Measurements from ENCODE around the gene CCM2.
"Not testable (repeated sequence)": the region's sequence is repeated elsewhere in the genome, so short reads cannot be mapped to it uniquely, and the experiment has no call there.

CCM2 gene

DNA sequence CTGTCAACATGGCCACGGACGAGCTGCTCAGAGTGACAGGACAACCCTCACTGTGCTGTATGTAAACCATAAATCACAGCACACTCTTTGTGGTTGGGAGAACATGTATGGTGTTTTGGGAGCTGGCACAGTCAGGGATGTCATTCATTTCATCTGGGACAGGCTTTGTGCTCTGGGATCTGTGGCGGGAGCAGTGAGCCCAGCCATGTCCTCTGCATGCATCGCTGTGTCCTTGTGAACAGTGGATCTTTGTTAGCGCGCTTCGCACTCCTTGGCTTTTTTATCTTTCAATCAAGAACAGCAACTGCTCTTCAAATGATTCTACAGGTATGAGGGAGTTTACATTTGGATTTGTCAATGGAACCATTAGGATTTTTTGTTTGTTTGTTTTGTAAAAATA, 7.1 kb downstream of the CCM2 start:
- DNase-seq: no peak

DNA sequence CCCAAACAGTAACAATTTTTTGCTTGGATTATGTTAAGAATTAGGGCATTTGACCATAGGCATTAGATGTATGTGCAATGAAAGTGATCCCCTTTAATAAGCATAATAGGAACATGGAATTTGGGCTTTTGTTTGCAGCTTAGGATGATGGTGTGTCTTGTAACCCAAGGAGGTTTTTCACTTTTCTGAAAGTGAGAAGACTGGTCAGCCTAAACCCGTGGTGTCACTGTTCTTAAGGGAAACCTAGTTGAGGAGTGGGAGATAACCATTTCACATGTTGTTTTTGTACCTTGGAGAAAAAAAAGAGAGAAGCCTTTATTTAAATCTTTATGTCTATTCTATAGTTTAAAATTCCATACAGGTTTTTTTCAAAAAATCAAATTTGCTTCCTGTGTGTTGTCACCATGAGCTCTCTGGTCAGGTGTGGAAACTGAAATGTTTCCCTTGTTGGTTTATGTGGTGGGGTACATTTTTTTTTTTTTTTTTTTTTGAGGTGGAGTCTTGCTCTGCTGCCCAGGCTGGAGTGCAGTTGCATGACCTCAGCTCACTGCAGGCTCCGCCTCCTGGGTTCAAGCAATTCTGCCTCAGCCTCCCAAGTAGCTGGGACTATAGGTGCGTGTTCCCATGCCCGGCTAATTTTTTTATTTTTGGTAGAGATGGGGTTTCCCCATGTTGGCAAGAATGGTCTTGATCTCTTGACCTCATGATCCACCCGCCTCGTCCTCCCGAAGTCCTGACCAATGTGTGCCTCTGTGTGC, 7.7 kb downstream of the CCM2 start:
- no peak for DNase-seq

DNA sequence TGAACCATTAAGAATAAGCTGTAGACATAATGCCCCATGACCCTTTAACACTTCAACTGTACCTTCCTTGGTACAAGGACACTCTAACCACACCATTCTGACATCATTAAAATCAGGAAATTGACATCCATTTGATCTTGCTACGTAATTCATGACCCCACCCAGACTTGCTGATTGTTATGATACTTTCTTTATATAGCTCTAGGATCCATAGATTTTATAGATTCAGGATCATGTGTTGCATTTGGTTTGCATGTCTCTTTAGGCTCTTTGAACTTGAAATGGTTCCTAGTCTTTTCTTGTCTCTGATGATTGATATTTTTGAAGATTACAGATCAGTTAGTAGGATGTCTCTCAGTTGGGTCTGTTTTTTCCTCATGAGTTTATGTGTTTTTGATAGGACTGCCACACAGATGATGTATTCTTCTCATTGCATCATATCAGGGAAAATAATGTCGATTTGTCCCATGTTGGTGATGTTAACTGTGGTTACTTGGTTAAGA, 13.5 kb downstream of the CCM2 start:
- no peak for DNase-seq

DNA sequence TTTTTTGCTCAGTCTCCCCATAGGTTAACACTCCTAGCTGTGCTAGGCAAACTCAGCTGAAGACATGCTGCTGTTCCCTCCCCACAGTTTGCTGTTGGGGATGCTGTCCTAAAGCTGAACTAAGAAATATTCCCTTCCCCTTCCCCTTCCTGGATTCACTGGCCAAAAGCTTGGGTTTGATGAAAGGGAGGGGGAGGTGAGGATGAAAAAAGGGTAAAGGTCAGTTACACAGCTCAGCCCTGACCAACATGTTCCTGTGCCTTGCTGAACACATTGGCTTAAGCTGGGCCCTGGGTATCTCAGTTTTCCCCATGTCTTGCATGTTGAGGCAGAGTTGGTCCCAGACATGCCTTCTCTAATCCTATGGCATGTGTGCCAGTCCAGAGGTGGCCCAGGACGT, 15.3 kb downstream of the CCM2 start:
- no peak for DNase-seq

DNA sequence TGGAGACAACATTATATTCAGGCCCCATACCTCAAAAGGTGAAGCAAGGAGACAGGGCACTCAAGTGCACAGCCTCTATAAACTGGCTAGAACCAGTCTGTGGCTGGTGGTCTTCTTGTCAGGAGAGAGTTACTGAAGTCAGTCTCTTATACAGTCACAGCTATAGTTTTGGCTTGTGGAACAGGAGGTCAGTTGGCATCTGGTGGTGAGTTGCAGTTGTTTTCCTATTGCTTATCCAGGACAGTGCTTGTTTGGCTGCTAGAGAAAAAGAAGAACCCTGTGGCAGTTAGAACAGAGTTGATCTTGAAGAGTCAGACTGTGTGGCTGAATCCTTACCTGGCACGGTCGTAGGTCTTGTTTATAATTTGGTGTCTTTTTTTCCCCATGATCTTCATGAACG, 17.3 kb downstream of the CCM2 start:
- DNase-seq: no peak

DNA sequence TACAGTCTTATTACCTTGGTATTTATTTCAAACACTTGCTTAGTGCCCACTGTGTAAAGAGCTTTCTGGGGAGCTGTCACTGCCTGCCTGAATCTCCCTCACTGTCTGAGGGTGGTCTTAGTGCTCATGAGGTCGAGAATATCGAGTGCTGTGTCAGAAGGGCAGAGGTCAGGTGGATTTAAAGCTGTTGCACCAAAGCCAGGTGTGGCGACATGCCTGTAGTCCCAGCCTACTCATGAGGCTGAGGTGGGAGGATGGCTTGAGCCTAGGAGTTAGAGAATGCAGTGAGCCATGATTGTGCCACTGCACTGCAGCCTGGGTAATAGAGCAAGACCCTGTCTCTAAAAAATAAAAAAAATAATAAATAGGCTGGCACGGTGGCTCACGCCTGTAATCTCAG, 20.9 kb downstream of the CCM2 start:
- DNase-seq: no peak

DNA sequence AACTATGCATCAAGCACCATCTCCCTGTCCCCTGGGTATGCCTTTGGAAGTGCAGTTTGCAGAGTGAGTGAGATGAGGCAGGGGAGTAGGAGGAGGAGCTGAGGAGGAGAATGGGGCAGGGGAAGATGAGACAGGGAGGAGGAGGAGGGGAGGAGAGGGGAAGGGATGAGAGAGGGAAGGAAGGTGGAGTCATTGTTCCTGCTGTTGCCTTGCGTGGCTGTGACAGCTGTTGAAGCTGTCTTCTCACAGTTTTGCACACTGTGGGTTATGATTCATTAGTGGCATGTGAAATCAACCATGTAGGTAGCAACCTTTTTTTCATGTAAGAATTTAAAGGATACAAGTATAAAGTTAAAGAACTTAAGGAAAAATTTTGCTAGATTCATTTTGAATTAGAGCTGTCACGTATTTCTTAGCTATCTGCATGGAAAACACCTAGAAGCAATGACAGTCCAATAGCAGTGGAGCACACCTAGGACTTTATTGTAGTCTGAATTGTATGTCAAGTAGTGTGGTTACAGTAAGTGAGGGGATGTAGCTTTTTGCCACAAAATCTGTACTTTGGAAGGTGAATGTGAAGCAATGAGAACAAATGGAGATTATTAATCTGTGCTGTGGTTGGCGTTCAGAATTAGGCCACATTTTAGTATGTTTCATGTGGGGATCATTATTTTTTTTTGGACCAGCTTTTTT, 21.7 kb downstream of the CCM2 start:
- no peak for DNase-seq

DNA sequence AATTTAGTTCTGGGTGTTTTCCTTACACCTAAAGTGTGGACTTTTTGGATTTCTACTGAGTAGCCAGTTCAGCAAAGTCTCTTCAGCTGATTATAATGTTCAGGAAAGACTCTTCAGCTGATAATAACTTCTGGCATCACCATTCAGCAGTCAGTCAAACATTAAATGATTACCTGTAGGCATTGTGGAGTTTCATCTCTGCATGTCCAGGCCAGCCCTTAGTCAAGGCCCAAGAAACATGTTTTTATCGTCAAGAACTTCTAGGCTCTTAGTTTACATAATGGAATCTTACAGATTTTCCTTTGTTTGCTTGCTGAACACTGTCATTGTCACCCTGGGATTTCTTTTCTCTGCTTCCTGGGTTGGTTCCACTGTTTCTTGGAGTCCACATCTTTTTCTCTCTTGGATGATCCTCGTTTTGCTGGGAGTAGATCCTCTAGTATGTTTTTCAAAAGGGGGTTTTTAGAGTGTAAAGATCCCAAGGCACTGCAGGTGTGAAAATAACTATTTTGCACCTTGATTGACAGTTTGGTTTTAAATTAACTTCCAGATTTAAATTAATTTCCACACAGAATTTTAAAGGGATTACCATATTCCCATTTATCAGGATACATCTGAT, 24.2 kb downstream of the CCM2 start:
- DNase-seq: no peak

DNA sequence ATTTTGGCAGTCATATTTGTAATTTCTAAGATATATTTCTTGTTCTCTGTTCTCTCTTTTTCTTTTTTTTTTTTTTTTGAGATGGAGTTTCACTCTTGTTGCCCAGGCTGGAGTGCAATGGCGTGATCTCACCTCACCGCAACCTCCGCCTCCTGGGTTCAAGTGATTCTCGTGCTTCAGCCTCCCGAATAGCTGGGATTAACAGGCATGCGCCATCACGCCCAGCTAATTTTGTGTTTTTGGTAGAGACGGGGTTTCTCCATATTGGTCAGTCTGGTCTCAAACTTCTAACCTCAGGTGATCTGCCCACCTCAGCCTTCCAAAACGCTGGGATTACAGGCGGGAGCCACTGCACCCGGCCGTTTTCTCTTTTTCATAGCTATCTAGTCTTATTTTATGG, 25.5 kb downstream of the CCM2 start:
- not testable (repeated sequence) for DNase-seq

DNA sequence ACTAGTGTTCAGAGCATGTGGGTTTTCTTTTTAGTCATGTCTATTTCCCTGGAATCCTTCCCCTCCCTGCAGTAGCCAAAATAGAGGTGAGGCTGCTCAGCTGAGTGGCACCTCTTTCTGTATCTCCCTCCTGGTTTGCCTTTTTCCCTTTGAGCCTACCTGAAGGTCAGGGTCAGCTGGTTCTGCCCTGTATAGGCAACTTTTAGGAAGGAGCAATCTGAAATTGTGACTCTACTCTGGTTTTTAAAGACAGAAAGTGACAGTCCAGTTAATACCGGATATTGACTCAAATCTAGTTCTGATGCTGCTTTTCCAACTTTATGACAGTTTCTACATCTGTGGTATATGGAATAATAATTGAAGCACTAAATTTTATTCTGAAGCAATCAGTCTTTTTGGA, 26.0 kb downstream of the CCM2 start:
- DNase-seq: no peak

DNA sequence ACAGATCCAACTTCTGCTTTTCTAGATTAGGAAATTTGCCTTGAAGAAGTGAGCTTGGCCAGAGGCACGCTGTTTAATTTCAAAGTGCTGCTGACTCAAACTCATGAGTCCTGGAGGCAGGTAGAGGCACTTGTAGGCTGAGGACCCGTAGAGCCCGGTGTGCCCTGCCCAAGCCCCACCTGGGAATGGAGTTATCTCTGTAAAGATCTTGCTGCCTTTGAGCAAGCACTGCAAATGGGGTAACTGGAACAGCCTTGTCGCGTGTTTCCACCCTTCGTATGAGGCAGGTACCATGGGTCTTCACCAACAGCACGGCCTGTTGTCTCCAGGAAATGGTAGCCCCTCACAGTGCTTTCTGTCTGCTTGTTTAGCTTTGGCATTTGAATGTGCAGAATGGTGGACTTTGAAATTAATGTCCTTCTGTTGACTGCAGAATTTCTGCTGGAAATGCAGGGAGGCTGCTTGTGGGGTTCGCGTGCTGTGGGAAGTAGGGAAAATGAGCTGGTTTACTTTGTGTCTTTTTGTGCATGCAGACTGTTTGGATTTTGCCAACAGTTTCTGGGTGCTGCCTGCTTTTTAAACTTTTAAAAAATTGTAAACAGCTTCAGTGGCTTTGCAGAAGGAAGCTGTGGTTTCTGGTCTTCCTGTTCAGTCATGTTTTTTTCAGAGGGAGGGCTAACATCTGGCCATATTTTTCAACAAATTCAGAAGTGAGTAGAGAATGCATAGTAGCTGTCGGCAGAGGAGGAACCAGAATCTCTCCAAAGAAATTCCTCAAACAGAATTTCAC, 27.2 kb downstream of the CCM2 start:
- peak; percentile 60 to 67 for DNase-seq

DNA sequence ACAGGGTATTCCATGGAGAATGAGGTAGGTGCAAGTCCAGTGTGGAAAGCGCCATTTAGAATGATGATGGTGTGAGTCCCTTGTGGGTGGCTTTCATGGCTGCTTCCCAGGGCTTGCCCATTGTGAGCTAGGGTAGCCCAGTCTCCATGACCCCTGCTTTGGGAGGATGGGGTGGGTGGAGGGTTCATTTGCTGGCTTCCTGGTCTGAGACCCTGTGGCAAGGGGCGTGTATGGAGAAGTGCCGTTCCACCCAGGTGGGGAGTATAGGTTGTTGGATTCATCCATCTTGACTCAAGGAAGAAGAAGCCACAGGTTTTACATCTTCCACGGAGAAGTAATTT, 27.7 kb downstream of the CCM2 start:
- no peak for DNase-seq

DNA sequence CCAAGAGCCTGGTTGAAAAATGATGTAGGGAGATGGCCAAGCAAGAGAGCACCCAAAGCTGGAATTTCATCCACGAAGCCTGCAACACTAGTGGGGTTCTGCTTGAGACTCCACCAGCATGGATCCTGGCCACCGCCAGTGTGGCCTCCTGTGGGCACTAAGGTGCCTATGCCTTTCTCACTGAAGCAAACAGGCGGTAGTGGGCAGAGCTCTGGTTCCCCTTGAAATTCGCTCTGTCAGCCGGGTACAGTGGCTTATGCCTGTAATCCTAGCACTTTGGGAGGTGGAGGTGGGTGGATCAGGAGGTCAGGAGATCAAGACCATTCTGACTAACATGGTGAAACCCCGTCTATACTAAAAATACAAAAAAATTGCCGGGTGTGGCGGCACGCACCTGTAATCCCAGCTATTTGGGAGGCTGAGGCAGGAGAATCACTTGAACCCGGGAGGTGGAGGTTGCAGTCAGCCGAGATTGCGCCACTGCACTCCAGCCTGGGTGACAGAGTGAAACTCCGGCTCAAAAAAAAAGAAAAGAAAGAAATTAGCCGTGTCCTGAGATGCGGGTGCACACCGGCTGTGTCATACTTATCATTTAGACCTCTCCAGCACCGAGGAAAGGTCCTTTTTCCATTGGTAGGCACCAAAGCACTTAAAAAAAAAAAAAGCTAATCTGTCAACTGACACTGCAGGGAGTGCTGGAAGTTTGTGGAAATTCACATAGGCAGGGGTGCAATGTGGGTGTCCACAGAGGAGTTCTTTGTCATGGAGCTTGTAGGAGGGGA, 28.3 kb downstream of the CCM2 start:
- peak in 1 of 2 donors; percentile 33 for DNase-seq

DNA sequence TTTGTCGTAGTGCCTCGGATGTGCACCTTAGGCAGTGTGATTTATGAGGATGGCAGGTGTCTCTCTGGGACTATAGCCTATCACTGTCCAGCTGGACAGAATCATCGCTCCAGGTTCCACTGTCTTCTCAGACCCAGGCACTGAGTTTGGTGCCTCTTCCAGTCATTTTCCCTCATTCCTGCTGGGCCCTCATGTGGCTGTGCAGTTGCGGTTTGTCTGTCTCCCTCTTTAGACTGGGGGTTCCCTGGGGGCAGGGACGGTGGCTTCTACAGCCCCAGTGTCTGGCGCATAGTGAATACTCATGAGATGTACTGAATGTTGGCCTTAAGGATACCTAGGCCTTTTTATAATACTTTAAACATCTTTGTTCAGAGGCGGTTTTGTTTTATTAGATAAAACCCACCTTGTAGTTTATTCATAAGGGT, 28.9 kb downstream of the CCM2 start:
- DNase-seq: no peak

DNA sequence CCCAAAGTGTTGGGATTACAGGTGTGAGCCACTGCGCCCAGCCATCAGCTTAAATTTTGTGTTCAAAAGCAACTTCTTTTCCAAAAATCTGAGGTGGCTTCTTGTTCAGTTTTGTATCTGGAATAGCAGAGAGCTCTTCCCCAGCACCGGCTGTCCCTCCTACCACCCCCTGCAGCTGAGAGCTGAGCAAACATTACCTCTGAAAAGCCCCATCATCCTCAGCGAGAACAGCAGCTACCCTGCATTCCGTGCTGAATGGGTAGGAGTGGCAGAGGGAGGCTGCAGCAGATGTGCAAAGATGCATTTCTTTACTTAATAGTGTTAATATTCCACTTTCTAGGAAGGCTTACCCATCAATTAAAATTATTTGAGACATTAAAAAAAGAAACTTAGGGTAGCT, 31.8 kb downstream of the CCM2 start:
- DNase-seq: no peak

DNA sequence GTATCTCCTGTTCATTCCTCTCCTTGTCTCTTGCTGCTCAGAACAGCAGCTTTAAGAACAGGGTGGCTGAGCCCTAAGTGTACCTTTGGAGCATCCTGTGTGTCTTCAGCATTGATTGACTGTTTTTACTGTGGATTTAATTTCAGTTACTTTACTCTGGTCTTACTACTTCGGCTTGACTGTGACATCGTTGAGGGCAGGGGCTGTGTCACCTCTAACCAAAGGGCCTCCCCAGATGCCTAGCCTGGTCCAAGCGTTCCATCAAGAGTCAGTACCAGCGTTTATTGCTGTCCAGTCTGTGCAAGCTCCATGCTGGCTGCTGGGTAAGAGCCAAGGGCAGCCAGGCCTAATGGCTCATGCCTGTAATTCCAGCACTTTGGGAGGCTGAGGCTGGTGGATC, 32.4 kb downstream of the CCM2 start:
- no peak for DNase-seq

DNA sequence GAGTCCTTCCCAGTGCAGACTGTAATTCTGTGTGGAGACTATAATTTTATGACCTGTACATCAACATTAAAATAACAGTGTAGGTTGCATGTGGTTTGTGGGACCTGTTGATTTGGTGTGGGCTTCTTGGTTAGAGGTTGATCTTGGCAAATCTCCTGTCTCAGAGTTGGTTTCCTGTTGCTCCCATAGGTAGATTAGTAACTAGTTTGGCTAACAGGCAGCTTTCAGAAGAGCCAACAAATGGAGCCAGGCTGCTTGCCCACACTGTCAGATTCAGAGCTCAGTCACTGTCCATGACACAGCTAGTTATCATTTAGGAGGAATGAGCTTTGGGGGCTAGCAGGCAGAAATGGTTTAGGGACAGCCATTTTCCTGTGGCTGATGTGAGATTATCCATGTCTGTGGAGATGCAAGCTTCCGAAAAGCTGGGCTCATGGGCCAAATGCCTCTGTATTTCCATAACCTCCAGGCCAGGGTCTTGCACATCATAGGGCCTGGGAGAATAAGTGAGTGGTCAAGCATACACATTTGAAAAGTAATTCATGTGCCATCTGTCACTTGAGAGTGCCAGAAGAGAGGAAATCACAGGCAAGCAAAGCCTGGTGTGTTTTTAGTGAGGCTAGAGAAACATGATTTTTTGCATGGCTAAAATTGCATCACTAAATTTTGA, 33.4 kb downstream of the CCM2 start:
- DNase-seq: no peak

DNA sequence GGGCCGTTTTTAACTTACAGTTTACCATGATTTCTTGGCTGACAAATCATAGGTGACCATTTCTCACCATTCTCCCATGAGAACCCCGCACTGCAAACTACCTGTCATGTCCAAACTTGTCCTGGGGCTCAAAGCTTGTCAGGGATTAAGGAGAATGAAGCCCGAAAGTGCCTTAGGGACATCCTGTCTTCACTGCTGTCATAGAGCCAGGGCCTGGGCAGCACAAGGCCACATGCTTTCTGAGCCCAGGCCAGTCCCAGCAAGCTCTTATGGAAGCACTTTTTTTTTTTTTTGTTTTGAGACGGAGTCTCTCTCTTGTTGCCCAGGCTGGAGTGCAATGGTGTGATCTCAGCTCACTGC, 33.9 kb downstream of the CCM2 start:
- no peak for DNase-seq

DNA sequence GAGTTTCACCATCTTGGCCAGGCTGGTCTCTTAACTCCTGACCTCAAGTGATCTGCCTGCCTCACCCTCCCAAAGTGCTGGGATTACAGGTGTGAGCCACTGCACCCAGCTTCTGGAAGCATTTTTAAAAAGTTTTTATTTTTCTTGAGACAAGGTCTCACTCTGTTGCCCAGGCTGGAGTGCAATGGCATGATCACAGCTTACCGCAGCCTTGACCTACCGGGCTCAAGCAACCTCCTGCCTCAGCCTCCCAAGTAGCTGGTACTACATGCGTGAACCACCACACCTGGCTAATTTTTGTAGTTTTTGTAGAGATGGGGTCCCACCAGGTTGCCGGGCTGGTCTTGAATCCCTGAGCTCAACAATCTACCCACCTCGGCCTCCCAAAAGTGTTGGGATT, 34.7 kb downstream of the CCM2 start:
- DNase-seq: not testable (repeated sequence)

DNA sequence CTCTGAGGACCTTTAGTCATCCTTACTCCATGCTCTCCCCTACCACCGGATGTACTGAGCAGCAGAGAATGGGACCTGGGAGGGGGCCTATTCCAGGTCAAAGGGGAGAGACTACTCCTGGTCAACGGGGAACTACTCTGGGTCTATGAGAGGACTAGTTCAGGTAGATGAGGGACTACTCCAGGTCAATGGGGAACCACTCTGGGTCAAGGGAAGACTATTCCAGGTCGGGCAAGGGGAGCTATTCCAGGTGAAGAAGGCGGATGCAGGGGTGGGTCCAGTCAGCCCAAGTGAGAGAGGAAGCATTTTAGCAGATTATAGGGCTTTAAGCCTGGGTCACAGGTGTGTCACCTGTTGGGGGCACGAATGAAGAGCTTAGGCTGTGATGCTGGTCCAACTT, 35.4 kb downstream of the CCM2 start:
- DNase-seq: no peak

DNA sequence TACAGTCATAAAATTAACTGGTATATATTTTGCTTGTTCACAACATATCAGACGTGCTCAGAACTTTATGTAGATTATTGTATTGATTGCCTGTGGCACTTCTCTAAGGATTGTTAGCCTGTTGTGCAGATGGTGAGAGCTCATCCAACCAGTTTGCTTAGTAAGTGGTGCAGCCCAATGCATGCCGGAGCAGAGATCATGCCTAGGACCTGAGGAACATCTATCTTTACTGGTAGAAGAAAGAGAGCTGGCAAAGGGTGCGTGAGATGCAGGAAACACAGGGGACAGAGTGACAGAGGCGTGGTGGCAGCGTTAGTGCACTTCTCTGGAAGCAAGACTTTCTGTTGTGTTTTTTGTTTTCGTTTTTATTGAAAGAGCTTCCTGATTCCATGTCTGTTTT, 35.9 kb downstream of the CCM2 start:
- DNase-seq: no peak

DNA sequence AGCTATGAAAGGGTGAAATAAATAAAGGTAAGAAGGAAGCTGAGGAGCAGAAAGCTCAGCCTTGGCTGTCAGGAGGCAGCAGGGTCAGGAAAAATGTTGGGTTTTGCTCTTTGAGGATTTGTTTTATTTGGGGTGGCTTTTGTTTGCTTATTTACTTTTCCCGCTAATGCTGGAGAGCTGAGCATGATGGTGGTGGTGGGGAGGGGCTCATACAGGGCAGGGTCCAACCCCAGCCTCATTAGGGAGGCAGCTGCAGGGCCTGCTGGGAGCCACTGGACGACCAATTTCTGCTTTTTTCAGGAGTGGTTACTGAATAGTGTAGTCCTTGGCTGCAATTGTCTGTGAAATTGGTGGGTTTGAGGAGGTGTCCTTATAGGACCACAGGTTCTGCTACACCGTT, 36.3 kb downstream of the CCM2 start:
- DNase-seq: no peak
